Posterior cingulate gyrus (tissue), 11 donors: Measurements from ENCODE around the gene DMPK.
"Not testable (repeated sequence)": the region's sequence is repeated elsewhere in the genome, so short reads cannot be mapped to it uniquely, and the experiment has no call there.

Experiments used
- DNase-seq, 10 donors: peaks; one replicate each; pipeline versions ENCODE4 v3.0.0 to v3.0.0-alpha.2; 2020 to 2021; ENCODE audit warnings: mixed read lengths in 3 of 10
- intact Hi-C: fragments of 100-400 bp; cut with DNase I; formaldehyde crosslinking; loops from one replicate; pipeline ENCODE4 v1.15.1; 2023

Gene DMPK

GRCh38 chr19:45816236-45817009 is 34.1 kb upstream of the DMPK start:
- DNase-seq, result no peak

GRCh38 chr19:45815481-45816216 is 33.4 kb upstream of the DMPK start:
- DNase-seq, result no peak
- intact Hi-C loops, result no loop called here

More at GRCh38 chr19:45816236-45817009, 34.1 kb upstream of the DMPK start:
- intact Hi-C loops, result no loop called here

GRCh38 chr19:45814851-45815480 is 32.7 kb upstream of the DMPK start, which contains the start of gene RSPH6A:
Gene RSPH6A, minus strand, starts transcription at chr19:45815308. Its CDS starts 132 bp downstream, at chr19:45815176.
- DNase-seq, result no peak
- intact Hi-C loops, result no loop called here

GRCh38 chr19:45814166-45814780 is 32.0 kb upstream of the DMPK start:
- intact Hi-C loops, result no loop called here
- no peak for DNase-seq

- DNase-seq, result no peak
- intact Hi-C loops, result no loop called here
These were observed 30.0 kb upstream of the DMPK start for GRCh38 chr19:45812297-45812696.

- DNase-seq, result no peak
- intact Hi-C loops, result no loop called here
These were observed 27.4 kb upstream of the DMPK start for GRCh38 chr19:45809643-45810159.

GRCh38 chr19:45805719-45806118 is 23.4 kb upstream of the DMPK start:
- intact Hi-C loops, result no loop called here

GRCh38 chr19:45804959-45805230 is 22.6 kb upstream of the DMPK start:
- DNase-seq, result no peak
- intact Hi-C loops, result no loop called here

More at GRCh38 chr19:45805719-45806118, 23.4 kb upstream of the DMPK start:
- DNase-seq, result no peak

GRCh38 chr19:45804140-45804958 is 22.1 kb upstream of the DMPK start:
- intact Hi-C loops, result no loop called here
- no peak for DNase-seq

- DNase-seq, result no peak
- intact Hi-C loops, result no loop called here
These were observed 19.4 kb upstream of the DMPK start for GRCh38 chr19:45801603-45802175.

- DNase-seq, result peak in 1 of 10 donors; percentile 80
- intact Hi-C loops, result no loop called here
These were observed 17.8 kb upstream of the DMPK start for GRCh38 chr19:45800070-45800553.

GRCh38 chr19:45799541-45799940 is 17.3 kb upstream of the DMPK start:
- not testable (repeated sequence) for DNase-seq
- intact Hi-C loops, result loop anchor here (1.0 kb wide), 1 partner anchor 29 kb away; no protein-coding TSS in a partner anchor

- peak in 6 of 10 donors; percentile 53 to 87 (median 68) for DNase-seq
- intact Hi-C loops, result loop anchor here (1.0 kb wide), 1 partner anchor 29 kb away; no protein-coding TSS in a partner anchor
These were observed 16.8 kb upstream of the DMPK start for GRCh38 chr19:45798995-45799517.

- intact Hi-C loops, result no loop called here
- DNase-seq, result no peak
These were observed 12.3 kb upstream of the DMPK start for GRCh38 chr19:45794627-45795026.

- intact Hi-C loops, result no loop called here
- no peak for DNase-seq
These were observed 11.6 kb upstream of the DMPK start for GRCh38 chr19:45793876-45794275.

- intact Hi-C loops, result no loop called here
- no peak for DNase-seq
These were observed 10.9 kb upstream of the DMPK start for GRCh38 chr19:45793178-45793564.

GRCh38 chr19:45792470-45793177 is 10.3 kb upstream of the DMPK start, which contains the start of gene DMWD:
Gene DMWD, minus strand, starts transcription at chr19:45792845. Its CDS starts 89 bp downstream, at chr19:45792756.
- DNase-seq, result peak; percentile 100
- intact Hi-C loops, result no loop called here

- intact Hi-C loops, result no loop called here
These were observed 9.6 kb upstream of the DMPK start for GRCh38 chr19:45791744-45792469.

More at GRCh38 chr19:45791744-45792469, 9.6 kb upstream of the DMPK start:
- DNase-seq, result no peak
